K562 (cell line): ENCODE results near the gene ZFYVE27. TPM values are rescaled to one million over a fixed set of nuclear protein-coding genes. Genes with fewer than 3 reads are reported as not detected.

Source experiments
- ATAC-seq: fragments of 200-7000 bp; cut with Tn5 transposase; 3 replicates; pipeline ENCODE4 v1.9.1; 2020; ENCODE audit warnings: moderate library complexity
- BruUV-seq: library from RNA; stranded (reverse); fragments of 400-500 nt; replicated peaks from 2 replicates; lab custom pipeline; 2021; lab: Mats Ljungman, UMichigan
- CTCF ChIA-PET: fragments of 300-600 bp; formaldehyde crosslinking; extraction: SDS; loops from one replicate; lab custom pipeline; 2021; ENCODE audit warnings: low intra/inter-chr PET ratio; lab: Yijun Ruan, JAX
- POLR2A ChIA-PET: fragments of 300-600, 350-650 bp; sonication (Branson Sonifier 250); formaldehyde crosslinking; extraction: SDS; loops from one replicate; lab custom pipeline; 2021; ENCODE audit warnings: antibody characterized with exemption, inconsistent platforms; lab: Yijun Ruan, JAX
- DNase-seq, 4 experiments: peaks; one replicate each; pipeline versions ENCODE4 v3.0.0 to v3.0.0-alpha.2; 2011 to 2018; ENCODE audit warnings: low spot score in 3 of 4, mixed read lengths in 3 of 4; ENCODE audit errors: extremely low read depth in 1 of 4
- FAIRE-seq: peaks from 2 replicates; lab custom pipeline; 2011; peaks lifted over from hg19 to GRCh38; lab: Jason Lieb, UNC
- H2AFZ ChIP-seq: 2 replicates; pipeline ENCODE4 v1.6.0; 2011; ENCODE audit warnings: low read depth, low read length, control low read depth, inconsistent platforms
- H3K27ac ChIP-seq: fragments of 200-600 bp; 3 replicates; pipeline ENCODE4 v1.8.0; 2011; ENCODE audit warnings: low read depth, mild to moderate bottlenecking, control low read depth, inconsistent platforms, low read length, moderate library complexity, mixed read lengths; ENCODE audit errors: extremely low read depth
- H3K27me3 ChIP-seq, 2 experiments: fragments of 300-600 bp in 1 of 2; 2 replicates in 1 of 2; 3 replicates in 1 of 2; pipeline versions ENCODE4 v1.6.0 to v1.8.0; 2011; ENCODE audit warnings: inconsistent platforms in 2 of 2, low read length in 2 of 2, mild to moderate bottlenecking in 1 of 2, mixed read lengths in 1 of 2, moderate library complexity in 1 of 2; ENCODE audit not compliant: control insufficient read depth in 2 of 2, insufficient read depth in 2 of 2
- H3K36me3 ChIP-seq: fragments of 300-600 bp; 3 replicates; pipeline ENCODE4 v1.8.0; 2011; ENCODE audit warnings: mild to moderate bottlenecking, low read length, inconsistent platforms; ENCODE audit not compliant: control insufficient read depth, insufficient read depth
- H3K4me1 ChIP-seq, 2 experiments: fragments of 200-600 bp in 1 of 2; replicated peaks in 1 of 2; 2 replicates in 1 of 2; 3 replicates in 1 of 2; pipeline versions ENCODE4 v1.5.1 to v1.8.0; 2011; ENCODE audit warnings: inconsistent platforms in 2 of 2, low read length in 2 of 2, mild to moderate bottlenecking in 1 of 2, mixed read lengths in 1 of 2, moderate library complexity in 1 of 2; ENCODE audit not compliant: control insufficient read depth in 2 of 2, insufficient read depth in 2 of 2
- H3K4me2 ChIP-seq: 2 replicates; pipeline ENCODE4 v1.6.1; 2011; ENCODE audit warnings: low read length, control low read depth, inconsistent platforms, mixed read lengths; ENCODE audit not compliant: insufficient read depth
- H3K4me3 ChIP-seq: fragments of 200-600 bp; sonication (generic), shearing (Covaris generic); 2 replicates; pipeline ENCODE4 v1.5.1; 2016; ENCODE audit warnings: control low read depth, inconsistent platforms
- H3K79me2 ChIP-seq: fragments of 200-600 bp; 3 replicates; pipeline ENCODE4 v1.8.0; 2011; ENCODE audit warnings: low read length, inconsistent platforms; ENCODE audit not compliant: control insufficient read depth, insufficient read depth
- H3K9ac ChIP-seq, 2 experiments: 2 replicates each; pipeline versions ENCODE4 v1.6.0 to v1.6.1; 2011; ENCODE audit warnings: low read depth in 2 of 2, low read length in 2 of 2, control low read depth in 1 of 2, inconsistent platforms in 1 of 2, mild to moderate bottlenecking in 1 of 2, mixed read lengths in 1 of 2; ENCODE audit not compliant: insufficient read depth in 1 of 2
- H3K9me1 ChIP-seq: one replicate; pipeline ENCODE4 v1.6.0; 2011; ENCODE audit warnings: inconsistent platforms, mild to moderate bottlenecking, low read length, moderate library complexity; ENCODE audit not compliant: control insufficient read depth, insufficient read depth
- H3K9me3 ChIP-seq: replicated peaks from 2 replicates; pipeline ENCODE4 v1.5.1; 2011; ENCODE audit warnings: low read depth, low read length, inconsistent platforms; ENCODE audit not compliant: control insufficient read depth, insufficient read depth
- H4K20me1 ChIP-seq: replicated peaks from 2 replicates; pipeline ENCODE4 v1.6.1; 2011; ENCODE audit warnings: low read length, inconsistent platforms, mixed read lengths; ENCODE audit not compliant: control insufficient read depth, insufficient read depth
- HNRNPL ChIP-seq: fragments of 200-400 bp; formaldehyde crosslinking; IDR thresholded peaks from 2 replicates; pipeline ENCODE4 v1.6.1; 2017; ENCODE audit warnings: low read depth, mild to moderate bottlenecking, low read length
- JUN ChIP-seq, 2 experiments: sonication (generic) in 1 of 2; formaldehyde crosslinking in 1 of 2; IDR thresholded peaks; 2 replicates each; pipeline versions ENCODE4 v1.6.1 to v1.8.0; 2012 to 2022; ENCODE audit warnings: borderline replicate concordance in 2 of 2, mild to moderate bottlenecking in 2 of 2, improper control_type of control experiment in 1 of 2, low read depth in 1 of 2, low read length in 1 of 2, missing genetic modification reagents in 1 of 2
- L3MBTL2 ChIP-seq: fragments of 450-650 bp; IDR thresholded peaks from 2 replicates; pipeline ENCODE4 v1.6.1; 2016; ENCODE audit warnings: mild to moderate bottlenecking, moderate library complexity
- NFATC3 ChIP-seq: fragments of 450-650 bp; IDR thresholded peaks from 2 replicates; pipeline ENCODE4 v1.6.1; 2017; ENCODE audit warnings: mild to moderate bottlenecking
- PHF8 ChIP-seq: fragments of 200-600 bp; sonication (generic); IDR thresholded peaks from 2 replicates; pipeline ENCODE4 v1.6.1; 2012; ENCODE audit warnings: mixed run types, mild to moderate bottlenecking, inconsistent platforms, low read length, moderate library complexity, borderline replicate concordance
- STAT5B ChIP-seq: fragments of 250-450 bp; sonication (Bioruptor Pico); IDR thresholded peaks from 2 replicates; pipeline ENCODE4 v1.8.0; 2021; ENCODE audit warnings: mild to moderate bottlenecking, inconsistent platforms
- ZBTB11 ChIP-seq, 3 experiments: fragments of 200-800 bp in 1 of 3; fragments of 250-450 bp in 1 of 3; fragments of 450-650 bp in 1 of 3; sonication (Bioruptor Pico) in 1 of 3; sonication (Bioruptor generic) in 1 of 3; formaldehyde crosslinking in 1 of 3; IDR thresholded peaks; 2 replicates each; pipeline versions ENCODE4 v1.6.1 to v1.8.0; 2016 to 2022; ENCODE audit warnings: mild to moderate bottlenecking in 2 of 3, missing genetic modification characterization in 2 of 3, missing compliant biosample characterization in 1 of 3, moderate library complexity in 1 of 3
- ZNF518B ChIP-seq: fragments of 250-450 bp; sonication (Bioruptor Pico); IDR thresholded peaks from 2 replicates; pipeline ENCODE4 v1.5.0; 2021; ENCODE audit warnings: mild to moderate bottlenecking, moderate library complexity
- ZNF696 ChIP-seq: fragments of 250-450 bp; sonication (Bioruptor Pico); conservative IDR thresholded peaks from 2 replicates; pipeline ENCODE4 v1.4.0; 2020; ENCODE audit warnings: mild to moderate bottlenecking, moderate library complexity
- WGBS: fragments of 100-300 bp; shearing (Covaris generic); methylation state at CpG from one replicate; pipeline ENCODE4 v1.1.6; 2016; ENCODE audit warnings: low coverage, mixed read lengths; ENCODE audit not compliant: insufficient coverage; ENCODE audit errors: missing lambda C conversion rate; 5-methylcytosine and 5-hydroxymethylcytosine counted together
- in situ Hi-C: fragments of 300-500 bp; cut with MboI; formaldehyde crosslinking; loops from 4 replicates; pipeline ENCODE4 v1.15.0; 2018; ENCODE audit warnings: inconsistent platforms, mixed read lengths
- intact Hi-C: fragments of 100-400 bp; cut with micrococcal nuclease; formaldehyde crosslinking; loops from 2 replicates; pipeline ENCODE4 v1.14.2; 2022
- polyA plus RNA-seq, 8 experiments: library from polyadenylated mRNA; depleted of rRNA in 4 of 8; stranded (reverse) in 5 of 8; unstranded in 3 of 8; fragments of >200 nt; fragmentation: Nextera tagmentation in 2 of 8; fragmentation: Illumina TruSeq in 1 of 8; extraction: Ambion mirVana in 2 of 8; extraction: Trizol in 1 of 8; gene quantifications; 2 replicates each; pipeline versions ENCODE4 v1.2.1 to v1.2.3, GENCODE V29; 2011 to 2014; ENCODE audit warnings: inconsistent platforms in 1 of 8, missing spikeins in 1 of 8
- total RNA-seq, 7 experiments: library from RNA; depleted of rRNA in 6 of 7; stranded (reverse); fragments of >200 nt in 6 of 7; fragmentation: Illumina TruSeq in 2 of 7; extraction: Trizol in 2 of 7; gene quantifications; 2 replicates each; pipeline versions ENCODE4 v1.2.1 to v1.2.3, GENCODE V29; 2011 to 2021; ENCODE audit warnings: low replicate concordance in 1 of 7

ZFYVE27 gene
- total and polyA plus RNA-seq, 9 of the 15 experiments (the other 6 are each of a cell fraction or from before 2014, with no cell fraction given), result 0.81 to 21.9 (median 15.3) TPM

GRCh38 chr10:97768322-97769315, 31.7 kb downstream of the ZFYVE27 start (continued):
- no peak for TF ChIP-seq PHF8

- H3K9ac ChIP-seq, result no peak overlapping the region
- no peaks in the 10 kb centered on the region for H3K9me3 ChIP-seq
- FAIRE-seq, result no peak
- WGBS, result 80% methylated on average over 1 of the region's 5 CpGs
- intact Hi-C loops (no loop called here), in situ Hi-C loops (loop anchor here (25.0 kb wide), 1 partner anchor 92 kb away; no protein-coding TSS in a partner anchor)
- H3K27me3 ChIP-seq, result peaks cover 0 to 5% of the 10 kb centered on the region in 2 experiments; a peak in 1 of 5 replicates
- peaks cover 7 to 27% of the 10 kb centered on the region in 2 experiments; a peak in 4 of 5 replicates for H3K4me1 ChIP-seq
- ATAC-seq, result no peak
- no peak overlapping the region for H3K27ac ChIP-seq
- ChIA-PET POLR2A (no interaction called here), CTCF (no interaction called here)
- H3K4me2 ChIP-seq, result no peak overlapping the region
- no peak overlapping the region for H3K4me3 ChIP-seq
- no peaks in the 10 kb centered on the region for H3K36me3 ChIP-seq
- H3K9me1 ChIP-seq, result no peaks in the 10 kb centered on the region
- no TSS peak for BruUV-seq
- no peaks in the 10 kb centered on the region for H3K79me2 ChIP-seq
- H2AFZ ChIP-seq, result no peak overlapping the region
- no peaks in the 10 kb centered on the region; the same call in 1 of the 2 replicates for H4K20me1 ChIP-seq
- DNase-seq, result no peak
- TF ChIP-seq L3MBTL2 (no peak), JUN (IDR thresholded peaks at IDR 0.05; ENCODE audit: borderline replicate concordance, low read depth, low read length) (no peak), JUN (CRISPR knock-in tag; IDR thresholded peaks at IDR 0.05; ENCODE audit: borderline replicate concordance) (no peak), ZBTB11 (CRISPR knock-in tag; IDR thresholded peaks at IDR 0.05) (no peak), ZNF696 (CRISPR knock-in tag) (no peak), HNRNPL (no peak), ZNF518B (no peak), NFATC3 (no peak), STAT5B (CRISPR knock-in tag) (no peak)
These were observed 33.3 kb downstream of the ZFYVE27 start for GRCh38 chr10:97770255-97770654.
